MG63 (cell line): ENCODE measurements around the gene SLIT3. TPM values are rescaled to one million over a fixed set of nuclear protein-coding genes. Genes with fewer than 3 reads are reported as not detected.

Experiments
- DNase-seq: peaks from one replicate; pipeline ENCODE4 v3.0.0-alpha.2; 2020
- H3K27me3 ChIP-seq: fragments of 250-450 bp; sonication (Bioruptor Pico); 2 replicates; pipeline ENCODE4 v1.5.1; 2020; ENCODE audit warnings: mild to moderate bottlenecking, moderate library complexity
- H3K36me3 ChIP-seq: fragments of 250-450 bp; sonication (Bioruptor Pico); 2 replicates; pipeline ENCODE4 v1.5.1; 2020; ENCODE audit warnings: mild to moderate bottlenecking, moderate library complexity
- H3K4me3 ChIP-seq: fragments of 250-450 bp; sonication (Bioruptor Pico); 2 replicates; pipeline ENCODE4 v1.5.1; 2020; ENCODE audit warnings: mild to moderate bottlenecking, moderate library complexity
- H3K9me3 ChIP-seq: fragments of 250-450 bp; sonication (Bioruptor Pico); 2 replicates; pipeline ENCODE4 v1.5.1; 2020; ENCODE audit warnings: mild to moderate bottlenecking, moderate library complexity
- total RNA-seq: library from RNA; depleted of rRNA; stranded (reverse); fragments of >200 nt; shearing (Covaris generic); gene quantifications from 2 replicates; pipeline ENCODE4 v1.2.3, GENCODE V29; 2014; ENCODE audit warnings: low replicate concordance

SLIT3 gene
- total RNA-seq, 1 experiment from 2014 or later = 8.0 TPM

- DNase-seq = no peak
- H3K9me3 ChIP-seq = no peaks in the 10 kb centered on the region
- no peaks in the 10 kb centered on the region for H3K27me3 ChIP-seq
- no peaks in the 10 kb centered on the region for H3K36me3 ChIP-seq
- H3K4me3 ChIP-seq = no peak overlapping the region
Measured at GRCh38 chr5:168881427-168882149, 419.4 kb downstream of the SLIT3 start.

DNA sequence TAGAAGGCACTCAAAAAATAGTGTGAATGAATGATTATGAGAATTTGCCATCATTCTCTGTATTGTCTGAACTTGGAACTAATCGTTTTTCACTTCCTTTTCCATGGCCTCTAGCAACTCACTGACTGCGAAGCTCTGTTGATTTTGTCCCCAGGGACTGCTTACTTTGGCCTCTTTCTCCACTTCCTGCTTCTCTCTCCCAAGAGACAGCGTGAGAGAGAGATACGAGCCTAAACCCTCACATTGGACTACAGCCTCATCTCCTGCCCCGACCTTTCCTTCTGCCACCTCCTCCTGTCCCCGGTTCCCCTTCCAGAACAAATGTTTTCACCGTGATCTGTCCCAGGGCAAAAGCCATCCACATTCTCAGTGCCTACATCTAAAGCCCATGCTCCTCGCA, 421.0 kb downstream of the SLIT3 start:
- H3K9me3 ChIP-seq = no peaks in the 10 kb centered on the region
- no peaks in the 10 kb centered on the region for H3K27me3 ChIP-seq
- H3K4me3 ChIP-seq = no peak overlapping the region
- H3K36me3 ChIP-seq = no peaks in the 10 kb centered on the region
- no peak for DNase-seq

DNA sequence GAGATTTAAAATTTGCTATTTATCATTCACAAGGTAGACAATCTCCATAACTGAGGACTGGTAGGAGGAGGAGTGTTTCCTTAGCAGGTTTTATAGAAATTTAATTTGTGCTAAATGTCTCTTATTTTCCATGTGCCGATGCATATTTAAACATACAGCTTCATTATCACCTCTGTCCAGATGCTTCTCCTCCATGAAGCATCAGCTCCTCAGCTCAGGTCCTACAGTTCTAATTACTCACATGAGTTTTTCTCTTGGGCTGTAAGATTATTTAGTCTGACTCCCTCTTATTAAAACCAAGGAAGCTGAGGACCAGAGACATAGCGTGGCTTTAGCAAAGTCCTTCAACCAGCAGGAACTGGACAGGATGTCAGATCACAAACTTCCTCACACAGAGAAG, 421.6 kb downstream of the SLIT3 start:
- Histone ChIP-seq H3K9me3 (no peaks in the 10 kb centered on the region), H3K4me3 (no peak overlapping the region), H3K36me3 (no peaks in the 10 kb centered on the region), H3K27me3 (0 out of 2 replicates have a peak, but pooled peaks cover 2% of the 10 kb centered on the region)
- no peak for DNase-seq

DNA sequence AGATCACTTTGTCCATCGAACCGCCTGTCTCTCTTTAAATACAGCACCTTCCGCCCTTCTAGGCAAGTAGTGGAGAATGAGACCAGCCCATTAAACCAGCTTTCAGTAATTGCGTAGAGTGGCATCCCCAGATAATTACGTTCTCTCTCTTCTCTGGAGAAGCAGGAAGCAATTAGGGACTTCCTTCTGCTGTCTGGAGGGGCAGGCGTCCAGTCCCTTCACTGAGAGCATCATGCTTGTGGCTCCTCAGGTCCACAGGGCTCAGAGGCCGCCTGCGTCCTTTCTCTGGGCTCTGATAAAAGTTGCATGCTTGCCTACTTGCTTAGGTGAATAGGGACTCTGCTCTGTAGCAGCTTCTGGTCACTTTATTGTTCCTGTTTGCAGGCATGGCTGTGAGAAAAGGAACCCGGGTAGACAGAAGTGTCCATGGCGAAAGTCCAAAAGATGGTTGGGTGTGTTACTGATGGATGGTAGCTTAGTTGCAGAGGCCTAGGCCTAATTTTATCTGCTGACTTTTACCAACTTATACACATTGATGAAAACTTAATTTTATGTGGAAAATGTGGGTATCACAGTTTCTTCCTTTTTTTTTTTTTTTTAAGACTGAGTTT, 422.7 kb downstream of the SLIT3 start:
- H3K36me3 ChIP-seq = no peaks in the 10 kb centered on the region
- H3K27me3 ChIP-seq = 0 out of 2 replicates have a peak, but pooled peaks cover 3% of the 10 kb centered on the region
- H3K4me3 ChIP-seq = no peak overlapping the region
- DNase-seq = no peak
- no peaks in the 10 kb centered on the region for H3K9me3 ChIP-seq

DNA sequence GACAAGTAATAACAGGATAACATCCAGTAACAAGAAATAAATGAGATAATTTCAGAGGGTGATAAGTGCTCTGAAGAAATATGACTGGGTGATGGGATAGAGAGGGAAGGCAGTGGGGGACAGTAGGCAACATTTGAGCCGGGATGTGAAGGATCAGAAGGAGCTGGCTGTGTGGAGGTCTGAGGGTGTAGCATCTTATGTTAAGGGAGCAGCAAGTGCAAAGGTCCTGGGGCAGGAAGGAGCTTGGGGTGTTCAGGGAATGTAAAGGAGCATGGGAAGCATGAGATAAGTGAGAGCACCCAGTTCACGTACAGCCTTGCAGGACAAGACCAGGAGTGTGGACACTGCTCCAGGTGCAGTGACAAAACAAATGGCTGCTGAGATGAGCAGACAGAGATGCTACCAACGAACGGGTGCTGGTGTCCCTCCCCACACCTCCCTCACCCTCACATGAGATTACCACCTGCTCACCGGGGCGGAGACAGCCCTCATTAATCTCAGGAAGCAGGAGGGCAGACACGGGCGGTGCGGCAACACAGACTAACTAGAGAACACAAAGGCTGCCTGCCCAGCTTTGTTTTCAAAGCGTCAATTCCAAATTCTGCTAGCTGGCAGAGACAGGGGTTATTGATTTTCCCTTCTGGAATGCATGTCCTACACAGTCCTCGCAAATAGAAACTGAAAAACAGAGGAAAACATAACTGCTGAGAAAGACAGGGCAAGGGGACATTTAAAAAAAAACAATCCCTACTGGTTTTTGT, 423.6 kb downstream of the SLIT3 start:
- no peak overlapping the region for H3K4me3 ChIP-seq
- no peaks in the 10 kb centered on the region for H3K36me3 ChIP-seq
- DNase-seq = no peak
- H3K9me3 ChIP-seq = no peaks in the 10 kb centered on the region
- 0 out of 2 replicates have a peak, but pooled peaks cover 3% of the 10 kb centered on the region for H3K27me3 ChIP-seq

DNA sequence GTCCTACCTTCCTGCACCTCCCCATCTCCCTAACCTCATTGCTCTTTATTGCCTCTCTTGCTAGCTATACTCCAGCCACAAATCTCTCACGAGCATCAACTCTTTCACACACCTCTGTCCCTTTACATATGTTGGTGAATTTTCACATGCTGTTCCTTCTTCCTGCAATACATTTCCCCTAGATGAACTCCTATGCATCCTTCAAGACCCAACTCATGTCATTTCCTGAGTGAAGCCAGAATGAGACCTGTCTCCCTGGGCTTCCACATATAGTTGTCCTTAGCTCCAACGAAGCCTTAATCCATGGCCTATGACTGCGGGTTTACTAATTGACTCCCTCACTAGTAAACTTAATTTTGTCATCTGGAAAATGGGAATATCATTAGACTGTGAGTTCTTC, 424.5 kb downstream of the SLIT3 start:
- Histone ChIP-seq H3K27me3 (0 out of 2 replicates have a peak, but pooled peaks cover 4% of the 10 kb centered on the region), H3K36me3 (no peaks in the 10 kb centered on the region), H3K4me3 (no peak overlapping the region), H3K9me3 (no peaks in the 10 kb centered on the region)
- DNase-seq = no peak

GRCh38 chr5:168875832-168876231, 425.1 kb downstream of the SLIT3 start:
- DNase-seq = no peak
- no peaks in the 10 kb centered on the region for H3K9me3 ChIP-seq
- no peak overlapping the region for H3K4me3 ChIP-seq
- 0 out of 2 replicates have a peak, but pooled peaks cover 6% of the 10 kb centered on the region for H3K27me3 ChIP-seq
- no peaks in the 10 kb centered on the region for H3K36me3 ChIP-seq

DNA sequence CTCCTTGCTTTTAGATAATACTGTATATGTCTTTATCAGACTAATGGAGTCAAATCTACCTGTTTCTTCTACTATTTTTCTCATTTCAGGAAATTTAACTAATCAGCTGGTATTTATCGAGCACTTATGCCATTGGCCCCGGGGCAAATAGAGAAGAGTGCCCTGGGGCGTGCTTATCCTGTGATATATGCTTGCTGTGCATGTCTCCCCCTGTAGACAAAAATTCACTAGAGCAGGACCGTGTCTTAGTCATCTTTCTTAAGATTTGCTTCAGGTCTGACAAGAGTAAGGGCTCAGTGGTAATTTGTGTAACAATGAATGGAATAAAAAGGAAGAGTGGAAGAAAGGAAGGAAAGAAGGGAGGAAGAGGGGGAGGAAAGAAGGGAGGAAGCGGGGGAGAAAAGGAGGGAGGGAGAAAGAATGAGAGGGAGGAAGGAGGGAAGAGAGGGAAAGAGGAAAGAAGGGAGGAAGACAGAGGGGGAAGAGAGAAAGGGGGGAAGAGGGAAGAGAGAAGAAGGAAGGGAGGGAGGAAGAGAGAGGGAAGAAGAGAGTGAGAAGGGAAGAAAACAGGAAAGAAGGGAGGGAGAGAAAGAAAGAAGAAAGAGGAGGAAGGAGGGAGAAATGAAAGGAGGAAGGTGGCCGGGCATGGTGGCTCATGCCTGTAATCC, 426.1 kb downstream of the SLIT3 start:
- no peak overlapping the region for H3K4me3 ChIP-seq
- H3K36me3 ChIP-seq = no peaks in the 10 kb centered on the region
- peaks cover 11% of the 10 kb centered on the region; the same call in 1 of the 2 replicates for H3K27me3 ChIP-seq
- no peaks in the 10 kb centered on the region for H3K9me3 ChIP-seq
- no peak for DNase-seq

GRCh38 chr5:168872246-168872645, 428.7 kb downstream of the SLIT3 start:
- DNase-seq = no peak
- no peaks in the 10 kb centered on the region for H3K9me3 ChIP-seq
- H3K4me3 ChIP-seq = no peak overlapping the region
- H3K27me3 ChIP-seq = peaks cover 12% of the 10 kb centered on the region; the same call in 1 of the 2 replicates
- no peaks in the 10 kb centered on the region for H3K36me3 ChIP-seq

DNA sequence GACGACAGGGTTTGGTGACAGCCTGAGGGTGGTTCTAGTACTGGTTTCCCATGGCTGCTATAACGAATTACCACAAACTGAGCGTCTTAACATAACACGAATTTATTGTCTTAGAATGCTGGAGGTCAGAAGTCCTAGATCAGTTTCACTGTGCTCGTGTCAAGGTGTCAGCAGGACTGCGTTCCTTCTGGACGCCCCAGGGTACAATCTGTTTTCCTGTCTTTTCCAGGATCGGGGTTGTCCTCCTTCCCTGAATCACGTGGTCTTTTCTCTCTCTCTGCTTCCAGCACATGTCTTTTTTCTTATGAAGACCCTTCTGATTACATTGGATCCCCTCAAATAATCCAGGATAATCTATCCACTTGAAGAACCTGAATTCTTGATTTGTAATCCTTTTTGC, 430.0 kb downstream of the SLIT3 start:
- Histone ChIP-seq H3K36me3 (no peaks in the 10 kb centered on the region), H3K4me3 (no peak overlapping the region), H3K9me3 (no peaks in the 10 kb centered on the region), H3K27me3 (peaks cover 12% of the 10 kb centered on the region; the same call in 1 of the 2 replicates)
- no peak for DNase-seq

GRCh38 chr5:168869615-168870227, 431.2 kb downstream of the SLIT3 start:
- Histone ChIP-seq H3K9me3 (no peaks in the 10 kb centered on the region), H3K36me3 (no peaks in the 10 kb centered on the region), H3K4me3 (no peak overlapping the region), H3K27me3 (peaks cover 12% of the 10 kb centered on the region; the same call in 1 of the 2 replicates)
- no peak for DNase-seq

- H3K27me3 ChIP-seq = peaks cover 10% of the 10 kb centered on the region; the same call in 1 of the 2 replicates
- DNase-seq = no peak
- H3K9me3 ChIP-seq = no peaks in the 10 kb centered on the region
- no peaks in the 10 kb centered on the region for H3K36me3 ChIP-seq
- no peak overlapping the region for H3K4me3 ChIP-seq
Measured at GRCh38 chr5:168867241-168867640, 433.7 kb downstream of the SLIT3 start.

GRCh38 chr5:168865968-168866367, 435.0 kb downstream of the SLIT3 start:
- H3K36me3 ChIP-seq = no peaks in the 10 kb centered on the region
- H3K9me3 ChIP-seq = no peaks in the 10 kb centered on the region
- H3K27me3 ChIP-seq = peaks cover 7% of the 10 kb centered on the region; the same call in 1 of the 2 replicates
- no peak for DNase-seq
- H3K4me3 ChIP-seq = no peak overlapping the region

GRCh38 chr5:168863021-168863420, 437.9 kb downstream of the SLIT3 start:
- peaks cover 4% of the 10 kb centered on the region; the same call in 1 of the 2 replicates for H3K27me3 ChIP-seq
- H3K36me3 ChIP-seq = no peaks in the 10 kb centered on the region
- no peak for DNase-seq
- H3K9me3 ChIP-seq = no peaks in the 10 kb centered on the region
- no peak overlapping the region for H3K4me3 ChIP-seq

- DNase-seq = no peak
- H3K9me3 ChIP-seq = no peaks in the 10 kb centered on the region
- peaks cover 6% of the 10 kb centered on the region; the same call in 1 of the 2 replicates for H3K27me3 ChIP-seq
- H3K36me3 ChIP-seq = no peaks in the 10 kb centered on the region
- no peak overlapping the region for H3K4me3 ChIP-seq
Measured at GRCh38 chr5:168860503-168860902, 440.4 kb downstream of the SLIT3 start.

DNA sequence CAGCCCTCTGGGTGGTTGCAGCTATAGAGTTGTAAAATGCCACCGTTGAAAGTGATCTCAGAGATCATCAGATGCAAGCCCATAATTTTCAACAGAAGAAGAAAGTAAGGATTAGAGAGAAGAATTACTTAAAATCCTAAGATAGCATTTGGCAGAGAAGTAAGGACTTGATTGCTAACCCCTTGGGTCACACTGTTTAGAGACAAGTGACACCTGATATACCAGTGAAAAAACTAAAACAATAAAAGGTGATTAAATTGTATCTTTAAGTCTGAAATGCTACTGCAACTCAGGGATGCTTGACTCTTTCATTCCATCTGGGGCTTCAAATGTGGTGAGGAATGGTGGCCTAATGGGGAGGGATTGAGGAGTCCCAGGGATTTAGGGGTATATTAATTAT, 440.9 kb downstream of the SLIT3 start:
- Histone ChIP-seq H3K4me3 (no peak overlapping the region), H3K27me3 (peaks cover 6% of the 10 kb centered on the region; the same call in 1 of the 2 replicates), H3K9me3 (no peaks in the 10 kb centered on the region), H3K36me3 (no peaks in the 10 kb centered on the region)
- no peak for DNase-seq
